Measurements from ENCODE around the gene ANK3. TPM values are rescaled to one million over a fixed set of nuclear protein-coding genes. Genes with fewer than 3 reads are reported as not detected.

Gene ANK3
- total and polyA plus RNA-seq, 2 donors = 10.9 to 86.9 TPM

- 62% methylated on average over 1 of the region's 1 CpG for WGBS
- Histone ChIP-seq H3K36me3 (ENCODE audit: insufficient read depth) (no peaks in the 10 kb centered on the region), H3K4me1 (ENCODE audit: insufficient read depth) (no peaks in the 10 kb centered on the region), H3K4me3 (ENCODE audit: low read depth, low read length) (no peak overlapping the region), H3K27ac (ENCODE audit: low read depth) (no peak overlapping the region)
- no peak for DNase-seq (ENCODE audit: extremely low spot score)
Measured at GRCh38 chr10:59993931-59994330, 395.7 kb downstream of the ANK3 start.

GRCh38 chr10:59991661-59992060 is 398.0 kb downstream of the ANK3 start:
- DNase-seq (ENCODE audit: extremely low spot score) = peak; percentile 67
- Histone ChIP-seq H3K36me3 (ENCODE audit: insufficient read depth) (no peaks in the 10 kb centered on the region), H3K4me3 (ENCODE audit: low read depth, low read length) (no peak overlapping the region), H3K27ac (ENCODE audit: low read depth) (peak overlapping the region; percentile 45), H3K4me1 (ENCODE audit: insufficient read depth) (no peaks in the 10 kb centered on the region)
- 23% methylated on average over 3 of the region's 3 CpGs for WGBS

- H3K27ac ChIP-seq (ENCODE audit: low read depth) = no peak overlapping the region
- no peaks in the 10 kb centered on the region for H3K4me1 ChIP-seq (ENCODE audit: insufficient read depth)
- H3K4me3 ChIP-seq (ENCODE audit: low read depth, low read length) = no peak overlapping the region
- H3K36me3 ChIP-seq (ENCODE audit: insufficient read depth) = no peaks in the 10 kb centered on the region
- no peak for DNase-seq (ENCODE audit: extremely low spot score)
Measured at GRCh38 chr10:59991117-59991516, 398.6 kb downstream of the ANK3 start.

GRCh38 chr10:59985639-59986038 is 404.0 kb downstream of the ANK3 start:
- Histone ChIP-seq H3K36me3 (ENCODE audit: insufficient read depth) (no peaks in the 10 kb centered on the region), H3K27ac (ENCODE audit: low read depth) (no peak overlapping the region), H3K4me1 (ENCODE audit: insufficient read depth) (no peaks in the 10 kb centered on the region), H3K4me3 (ENCODE audit: low read depth, low read length) (no peak overlapping the region)
- no peak for DNase-seq (ENCODE audit: extremely low spot score)

- Histone ChIP-seq H3K27ac (ENCODE audit: low read depth) (no peak overlapping the region), H3K36me3 (ENCODE audit: insufficient read depth) (no peaks in the 10 kb centered on the region), H3K4me1 (ENCODE audit: insufficient read depth) (no peaks in the 10 kb centered on the region), H3K4me3 (ENCODE audit: low read depth, low read length) (no peak overlapping the region)
- no peak for DNase-seq (ENCODE audit: extremely low spot score)
- 95% methylated on average over 1 of the region's 1 CpG for WGBS
Measured at GRCh38 chr10:59984415-59984814, 405.3 kb downstream of the ANK3 start.

- no peak overlapping the region for H3K27ac ChIP-seq (ENCODE audit: low read depth)
- no peaks in the 10 kb centered on the region for H3K36me3 ChIP-seq (ENCODE audit: insufficient read depth)
- no peaks in the 10 kb centered on the region for H3K4me1 ChIP-seq (ENCODE audit: insufficient read depth)
- no peak for DNase-seq (ENCODE audit: extremely low spot score)
- WGBS = 79% methylated on average over 1 of the region's 1 CpG
- H3K4me3 ChIP-seq (ENCODE audit: low read depth, low read length) = no peak overlapping the region
Measured at GRCh38 chr10:59980356-59980755, 409.3 kb downstream of the ANK3 start.

GRCh38 chr10:59977486-59977885 is 412.2 kb downstream of the ANK3 start:
- H3K36me3 ChIP-seq (ENCODE audit: insufficient read depth) = no peaks in the 10 kb centered on the region
- no peak overlapping the region for H3K27ac ChIP-seq (ENCODE audit: low read depth)
- H3K4me3 ChIP-seq (ENCODE audit: low read depth, low read length) = no peak overlapping the region
- H3K4me1 ChIP-seq (ENCODE audit: insufficient read depth) = no peaks in the 10 kb centered on the region
- no peak for DNase-seq (ENCODE audit: extremely low spot score)

GRCh38 chr10:59976909-59977308 is 412.8 kb downstream of the ANK3 start:
- Histone ChIP-seq H3K36me3 (ENCODE audit: insufficient read depth) (no peaks in the 10 kb centered on the region), H3K4me1 (ENCODE audit: insufficient read depth) (no peaks in the 10 kb centered on the region), H3K27ac (ENCODE audit: low read depth) (no peak overlapping the region), H3K4me3 (ENCODE audit: low read depth, low read length) (no peak overlapping the region)
- DNase-seq (ENCODE audit: extremely low spot score) = no peak

Small RNA genes lying within 50 kb of the gene (small RNA-seq; reads per million reads assigned to genes)
- gene RF00019 = not detected
